Endothelial cell of umbilical vein (primary cell): ENCODE measurements around the gene HOXB7. TPM values are rescaled to one million over a fixed set of nuclear protein-coding genes. Genes with fewer than 3 reads are reported as not detected.

Experiments
- BruUV-seq: library from RNA; stranded (reverse); fragments of 400-500 nt; replicated peaks from 2 replicates; lab custom pipeline; 2021; lab: Mats Ljungman, UMichigan
- CTCF ChIA-PET: fragments of 300-600, 350-600 bp; sonication (Branson Sonifier 250); formaldehyde crosslinking; loops from one replicate; lab custom pipeline; 2021; ENCODE audit warnings: antibody characterized with exemption, inconsistent platforms; lab: Charles Lee
- POLR2A ChIA-PET: fragments of 300-600, 350-600 bp; sonication (Branson Sonifier 250); formaldehyde crosslinking; loops from one replicate; lab custom pipeline; 2021; ENCODE audit warnings: antibody characterized with exemption, inconsistent platforms; lab: Charles Lee
- DNase-seq: peaks from one replicate; pipeline ENCODE4 v3.0.0-alpha.2; 2011; ENCODE audit warnings: low read depth, low spot score
- FAIRE-seq: peaks from 2 replicates; lab custom pipeline; 2011; peaks lifted over from hg19 to GRCh38; lab: Jason Lieb, UNC
- H2AFZ ChIP-seq: 2 replicates; pipeline ENCODE4 v1.6.0; 2012; ENCODE audit warnings: low read depth, low read length, control low read depth, inconsistent platforms
- H3K27ac ChIP-seq: 2 replicates; pipeline ENCODE4 v1.5.1; 2011; ENCODE audit warnings: low read depth, mild to moderate bottlenecking, control low read depth, low read length, moderate library complexity; ENCODE audit not compliant: insufficient read depth
- H3K27me3 ChIP-seq, 2 experiments: 2 replicates each; pipeline versions ENCODE4 v1.6.0 to v1.6.1; 2011; ENCODE audit warnings: low read length in 2 of 2, mixed read lengths in 1 of 2; ENCODE audit not compliant: control insufficient read depth in 2 of 2, insufficient read depth in 2 of 2
- H3K36me3 ChIP-seq, 2 experiments: 2 replicates in 1 of 2; 3 replicates in 1 of 2; pipeline ENCODE4 v1.5.1; 2011; ENCODE audit warnings: low read length in 2 of 2, mild to moderate bottlenecking in 1 of 2, moderate library complexity in 1 of 2; ENCODE audit not compliant: control insufficient read depth in 2 of 2, insufficient read depth in 2 of 2; ENCODE audit errors: extremely low read depth in 1 of 2
- H3K4me1 ChIP-seq: 3 replicates; pipeline ENCODE4 v1.5.1; 2011; ENCODE audit warnings: mild to moderate bottlenecking, low read length; ENCODE audit not compliant: control insufficient read depth, insufficient read depth; ENCODE audit errors: extremely low read depth
- H3K4me2 ChIP-seq: 2 replicates; pipeline ENCODE4 v1.6.1; 2011; ENCODE audit warnings: low read length, control low read depth, mixed read lengths; ENCODE audit not compliant: insufficient read depth
- H3K4me3 ChIP-seq, 3 experiments: fragments of 200-600 bp in 1 of 3; sonication (generic), shearing (Covaris generic) in 1 of 3; replicated peaks in 1 of 3; 2 replicates each; pipeline ENCODE4 v1.5.1; 2011 to 2016; ENCODE audit warnings: control low read depth in 3 of 3, low read length in 3 of 3, mild to moderate bottlenecking in 2 of 3, inconsistent platforms in 1 of 3, low read depth in 1 of 3, moderate library complexity in 1 of 3; ENCODE audit not compliant: insufficient read depth in 1 of 3
- H3K79me2 ChIP-seq: 2 replicates; pipeline ENCODE4 v1.6.0; 2012; ENCODE audit warnings: low read length, inconsistent platforms; ENCODE audit not compliant: control insufficient read depth, insufficient read depth
- H3K9ac ChIP-seq: replicated peaks from 2 replicates; pipeline ENCODE3; 2011; ENCODE audit warnings: low read length, control low read depth; ENCODE audit not compliant: insufficient read depth; ENCODE audit errors: extremely low read depth
- H3K9me1 ChIP-seq: replicated peaks from 3 replicates; pipeline ENCODE4 v1.6.0; 2011; ENCODE audit warnings: mild to moderate bottlenecking, low read length; ENCODE audit not compliant: control insufficient read depth, insufficient read depth; ENCODE audit errors: extremely low read depth
- H3K9me3 ChIP-seq: replicated peaks from 2 replicates; pipeline ENCODE4 v1.5.1; 2012; ENCODE audit warnings: low read length, inconsistent platforms; ENCODE audit not compliant: control insufficient read depth, insufficient read depth
- H4K20me1 ChIP-seq: replicated peaks from 2 replicates; pipeline ENCODE3; 2011; ENCODE audit warnings: mild to moderate bottlenecking, low read length; ENCODE audit not compliant: control insufficient read depth, insufficient read depth; ENCODE audit errors: extremely low read depth
- dilution Hi-C: fragments of 300-500 bp; cut with MboI; formaldehyde crosslinking; loops from one replicate; pipeline ENCODE4 v1.15.0; 2019; ENCODE audit warnings: low sequenced_read_pairs; ENCODE audit not compliant: extremely low pct_ligation_motif_present
- intact Hi-C: fragments of 100-400 bp; cut with micrococcal nuclease; formaldehyde crosslinking; loops from one replicate; pipeline ENCODE4 v1.10.0; 2022
- polyA plus RNA-seq, 4 experiments: library from polyadenylated mRNA; depleted of rRNA in 3 of 4; stranded (reverse) in 3 of 4; unstranded in 1 of 4; fragments of >200 nt; gene quantifications; 2 replicates each; pipeline versions ENCODE4 v1.2.1 to v1.2.3, GENCODE V29; 2011 to 2012; ENCODE audit warnings: missing spikeins in 1 of 4
- total RNA-seq: library from RNA; stranded (reverse); gene quantifications from 2 replicates; pipeline ENCODE4 v1.2.3, GENCODE V29; 2021
- TF ChIP-seq, protein P1 (sequence below), 2 donors: IDR thresholded peaks; 1 replicate in 1 of 2; 2 replicates in 1 of 2; pipeline ENCODE4 v1.5.1; 2011; ENCODE audit warnings: low read length in 2 of 2, mild to moderate bottlenecking in 2 of 2, moderate library complexity in 2 of 2, control low read depth in 1 of 2, inconsistent platforms in 1 of 2, low read depth in 1 of 2; ENCODE audit not compliant: insufficient read depth in 1 of 2; ENCODE audit errors: extremely low read depth in 1 of 2
- TF ChIP-seq, protein P2 (sequence below): IDR thresholded peaks from 2 replicates; pipeline ENCODE4 v1.6.1; 2011; ENCODE audit not compliant: insufficient read depth, insufficient read length

The HOXB7 gene
- total and polyA plus RNA-seq, 2 donors (not counting 3 experiments of a cell fraction or from before 2014, with no cell fraction given), result 23.5 to 24.5 TPM

DNA sequence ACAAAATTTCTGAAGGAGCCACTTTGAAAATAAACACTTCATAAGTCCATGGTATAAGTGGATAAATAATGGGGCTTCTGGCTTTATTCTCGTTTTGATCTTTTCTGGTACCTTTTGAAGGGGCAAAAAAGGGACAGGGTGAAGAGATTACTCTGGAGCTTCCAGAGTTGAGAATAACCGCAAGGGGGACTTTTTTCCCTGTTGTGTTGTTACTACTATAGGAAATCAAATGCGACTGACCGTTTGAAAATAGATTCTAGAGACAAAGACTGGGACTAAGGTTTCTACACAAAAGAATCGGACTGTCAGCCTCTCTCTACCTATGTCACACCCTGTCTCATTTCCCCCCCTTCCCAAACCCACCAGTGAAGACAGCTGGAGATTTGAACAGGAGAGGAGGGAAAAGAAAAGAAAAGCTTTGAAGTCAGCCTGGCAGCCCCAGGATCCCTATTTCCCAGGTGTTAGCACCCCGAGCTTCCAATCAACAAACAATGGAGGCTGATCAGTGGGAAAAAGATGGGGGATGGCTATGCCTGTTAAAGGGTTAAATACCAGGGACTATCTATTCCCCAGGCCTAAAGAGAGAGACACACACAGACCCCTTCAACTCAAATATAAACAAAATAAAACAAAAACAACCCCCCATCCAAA lies 41.0 kb downstream of the HOXB7 start:
- H3K4me3 ChIP-seq, result peak overlapping the region in 1 of 3 experiments; percentile 53
- DNase-seq, result peak; percentile 60

More for the DNA sequence above, 41.0 kb downstream of the HOXB7 start:
- no peaks in the 10 kb centered on the region for H3K27me3 ChIP-seq
- peaks cover 0 to 2% of the 10 kb centered on the region in 2 experiments for H3K36me3 ChIP-seq
- FAIRE-seq, result peak; percentile 76
- peak overlapping the region; percentile 80 for H3K4me2 ChIP-seq
- peak overlapping the region; percentile 60 for H3K9ac ChIP-seq
- dilution Hi-C loops (no loop called here), intact Hi-C loops (loop anchor here (2.0 kb wide), 2 partner anchors 13 to 25 kb away; partner anchors contain the start of gene HOXB2)
- H3K79me2 ChIP-seq, result peaks cover 99% of the 10 kb centered on the region
- no peak overlapping the region for H2AFZ ChIP-seq
- POLR2A ChIA-PET, result interaction anchor here (1.0 kb wide), 1 partner anchor 40 kb away, joined by 3 read pairs; no protein-coding TSS in a partner anchor
- H4K20me1 ChIP-seq, result no peaks in the 10 kb centered on the region
- BruUV-seq, result no TSS peak
- H3K27ac ChIP-seq, result peak overlapping the region; percentile 68
- TF ChIP-seq, protein P1, sequence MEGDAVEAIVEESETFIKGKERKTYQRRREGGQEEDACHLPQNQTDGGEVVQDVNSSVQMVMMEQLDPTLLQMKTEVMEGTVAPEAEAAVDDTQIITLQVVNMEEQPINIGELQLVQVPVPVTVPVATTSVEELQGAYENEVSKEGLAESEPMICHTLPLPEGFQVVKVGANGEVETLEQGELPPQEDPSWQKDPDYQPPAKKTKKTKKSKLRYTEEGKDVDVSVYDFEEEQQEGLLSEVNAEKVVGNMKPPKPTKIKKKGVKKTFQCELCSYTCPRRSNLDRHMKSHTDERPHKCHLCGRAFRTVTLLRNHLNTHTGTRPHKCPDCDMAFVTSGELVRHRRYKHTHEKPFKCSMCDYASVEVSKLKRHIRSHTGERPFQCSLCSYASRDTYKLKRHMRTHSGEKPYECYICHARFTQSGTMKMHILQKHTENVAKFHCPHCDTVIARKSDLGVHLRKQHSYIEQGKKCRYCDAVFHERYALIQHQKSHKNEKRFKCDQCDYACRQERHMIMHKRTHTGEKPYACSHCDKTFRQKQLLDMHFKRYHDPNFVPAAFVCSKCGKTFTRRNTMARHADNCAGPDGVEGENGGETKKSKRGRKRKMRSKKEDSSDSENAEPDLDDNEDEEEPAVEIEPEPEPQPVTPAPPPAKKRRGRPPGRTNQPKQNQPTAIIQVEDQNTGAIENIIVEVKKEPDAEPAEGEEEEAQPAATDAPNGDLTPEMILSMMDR (IDR thresholded peaks at IDR 0.05; ENCODE audit: extremely low read depth in 1 of 2, insufficient read depth in 1 of 2, low read depth in 1 of 2, low read length in 2 of 2), result peak; percentile 8 to 22
- TF ChIP-seq, protein P2, sequence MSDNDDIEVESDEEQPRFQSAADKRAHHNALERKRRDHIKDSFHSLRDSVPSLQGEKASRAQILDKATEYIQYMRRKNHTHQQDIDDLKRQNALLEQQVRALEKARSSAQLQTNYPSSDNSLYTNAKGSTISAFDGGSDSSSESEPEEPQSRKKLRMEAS, result no peak
- CTCF ChIA-PET, result interaction anchor here (0.6 to 6.1 kb wide), 11 partner anchors 8 to 261 kb away, joined by 3 to 28 read pairs (median 3); partner anchors contain the start of gene HOXB4
- H3K9me3 ChIP-seq, result no peaks in the 10 kb centered on the region
- H3K9me1 ChIP-seq, result no peaks in the 10 kb centered on the region
- H3K4me1 ChIP-seq, result peaks cover 88% of the 10 kb centered on the region
